Immature natural killer cell (primary cell): Measurements from ENCODE around the gene PDE6A. TPM values are rescaled to one million over a fixed set of nuclear protein-coding genes. Genes with fewer than 3 reads are reported as not detected.

Source experiments
- DNase-seq, 3 donors: peaks; one replicate each; pipeline ENCODE4 v3.0.0; 2022; ENCODE audit warnings: mixed read lengths in 1 of 3
- H3K27ac Mint-ChIP-seq, 6 donors: one replicate each; pipeline ENCODE4 v1.8.0; 2020; ENCODE audit warnings: mixed read lengths in 6 of 6, mild to moderate bottlenecking in 5 of 6, inconsistent platforms in 4 of 6, moderate library complexity in 3 of 6
- H3K27me3 Mint-ChIP-seq, 3 donors: one replicate each; pipeline ENCODE4 v1.8.0; 2020 to 2021; ENCODE audit warnings: low read depth in 3 of 3, mild to moderate bottlenecking in 3 of 3, mixed read lengths in 3 of 3, moderate library complexity in 3 of 3, inconsistent platforms in 1 of 3
- H3K36me3 Mint-ChIP-seq, 3 donors: one replicate each; pipeline ENCODE4 v1.8.0; 2020; ENCODE audit warnings: mixed read lengths in 3 of 3, inconsistent platforms in 2 of 3, mild to moderate bottlenecking in 2 of 3
- H3K4me1 Mint-ChIP-seq, 2 donors: one replicate each; pipeline ENCODE4 v1.8.0; 2020; ENCODE audit warnings: inconsistent platforms in 2 of 2, mild to moderate bottlenecking in 2 of 2, mixed read lengths in 2 of 2, moderate library complexity in 1 of 2
- H3K4me3 Mint-ChIP-seq, 5 donors: one replicate each; pipeline ENCODE4 v1.8.0; 2020; ENCODE audit warnings: mild to moderate bottlenecking in 5 of 5, mixed read lengths in 5 of 5, inconsistent platforms in 3 of 5, moderate library complexity in 3 of 5
- H3K9me3 Mint-ChIP-seq, 6 donors: one replicate each; pipeline ENCODE4 v1.8.0; 2020; ENCODE audit warnings: mild to moderate bottlenecking in 6 of 6, mixed read lengths in 6 of 6, inconsistent platforms in 4 of 6, moderate library complexity in 3 of 6
- polyA plus RNA-seq, 3 donors: library from polyadenylated mRNA; unstranded; fragments of 300-500 nt; fragmentation: Illumina TruSeq; gene quantifications; one replicate each; pipeline ENCODE4 v1.2.3, GENCODE V29; 2021

PDE6A gene
- polyA plus RNA-seq, 3 donors from 2014 or later, result not detected

DNA sequence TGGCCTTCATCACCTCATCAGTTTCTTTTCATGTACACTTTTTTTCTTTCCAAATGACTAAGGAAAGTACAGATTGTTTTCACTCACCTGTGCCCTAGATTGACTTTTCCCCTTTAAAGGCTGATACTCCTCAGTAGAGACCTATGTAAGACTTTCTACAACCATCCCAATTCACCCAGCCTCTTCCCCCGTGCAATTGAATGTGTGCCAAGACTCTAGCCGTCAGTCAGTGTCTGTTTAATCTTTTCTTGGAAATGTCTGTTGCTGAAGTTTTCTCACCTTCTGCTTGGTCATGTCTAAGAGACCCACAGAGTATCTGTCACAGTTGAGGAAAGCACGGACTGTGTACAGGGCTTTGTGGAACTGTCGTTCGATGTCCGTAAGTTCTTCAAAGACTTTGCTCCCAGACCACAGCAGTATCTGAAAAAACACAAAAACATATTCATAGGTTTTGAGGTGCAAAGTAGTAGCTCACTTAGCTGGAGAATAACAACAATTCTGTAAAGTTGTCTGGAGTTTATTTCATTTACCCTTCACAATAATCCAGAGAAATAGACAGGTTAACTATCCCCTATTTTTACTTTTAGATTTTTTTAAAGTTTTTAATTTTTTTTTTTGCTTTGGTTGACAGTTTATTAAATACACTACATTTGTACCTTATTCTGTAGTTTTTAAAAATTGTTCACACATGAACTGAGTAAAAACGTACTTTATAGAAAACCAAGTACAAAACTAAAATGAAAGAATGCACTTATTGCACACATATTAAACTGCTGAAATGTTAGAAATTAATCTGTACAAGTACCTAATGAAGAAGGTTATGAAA is 13.6 kb downstream of the PDE6A start:
- peaks cover 2 to 14% (median 6%) of the 10 kb centered on the region in 3 donors for H3K27me3 Mint-ChIP-seq
- H3K9me3 Mint-ChIP-seq, result no peaks in the 10 kb centered on the region
- no peak overlapping the region for H3K4me3 Mint-ChIP-seq
- H3K36me3 Mint-ChIP-seq, result no peaks in the 10 kb centered on the region
- H3K4me1 Mint-ChIP-seq, result no peaks in the 10 kb centered on the region
- no peak for DNase-seq
- no peak overlapping the region for H3K27ac Mint-ChIP-seq

- Mint-ChIP-seq H3K36me3 (no peaks in the 10 kb centered on the region), H3K27me3 (peaks cover 2 to 13% (median 4%) of the 10 kb centered on the region in 3 donors), H3K27ac (no peak overlapping the region), H3K4me3 (no peak overlapping the region), H3K4me1 (no peaks in the 10 kb centered on the region), H3K9me3 (no peaks in the 10 kb centered on the region)
- DNase-seq, result no peak
Observed at GRCh38 chr5:149930043-149930748, 14.4 kb downstream of the PDE6A start.

- Mint-ChIP-seq H3K9me3 (no peaks in the 10 kb centered on the region), H3K4me1 (no peaks in the 10 kb centered on the region), H3K27ac (no peak overlapping the region), H3K36me3 (no peaks in the 10 kb centered on the region), H3K27me3 (peaks cover 2 to 8% (median 2%) of the 10 kb centered on the region in 3 donors), H3K4me3 (no peak overlapping the region)
- no peak for DNase-seq
Observed at GRCh38 chr5:149924486-149924885, 20.1 kb downstream of the PDE6A start.

DNA sequence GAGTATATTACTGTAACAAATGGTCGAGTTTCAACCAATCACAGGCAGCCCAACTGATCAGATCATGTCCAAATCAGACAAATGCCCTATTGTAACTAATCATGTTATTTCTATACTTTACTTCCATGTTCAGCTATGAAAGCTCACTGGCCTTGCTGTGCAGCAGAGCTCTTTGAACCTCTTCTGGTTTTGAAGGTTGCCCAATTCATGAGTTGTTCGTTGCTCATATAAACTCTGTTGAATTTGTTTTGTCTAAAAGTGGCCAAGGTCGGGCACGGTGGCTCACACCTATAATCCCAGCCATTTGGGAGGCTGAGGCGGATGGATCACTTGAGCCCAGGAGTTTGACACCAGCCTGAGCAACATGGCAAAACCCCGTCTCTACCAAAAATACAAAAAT is 21.6 kb downstream of the PDE6A start:
- Mint-ChIP-seq H3K27me3 (peaks cover 2 to 7% (median 2%) of the 10 kb centered on the region in 3 donors), H3K4me1 (no peaks in the 10 kb centered on the region), H3K36me3 (no peaks in the 10 kb centered on the region), H3K4me3 (no peak overlapping the region), H3K9me3 (no peaks in the 10 kb centered on the region), H3K27ac (no peak overlapping the region)
- no peak for DNase-seq

GRCh38 chr5:149921597-149921996 is 23.0 kb downstream of the PDE6A start:
- Mint-ChIP-seq H3K27ac (no peak overlapping the region), H3K4me3 (no peak overlapping the region), H3K4me1 (no peaks in the 10 kb centered on the region), H3K36me3 (no peaks in the 10 kb centered on the region), H3K27me3 (peaks cover 0 to 8% (median 2%) of the 10 kb centered on the region in 3 donors), H3K9me3 (no peaks in the 10 kb centered on the region)
- no peak for DNase-seq

GRCh38 chr5:149917073-149917676 is 27.4 kb downstream of the PDE6A start:
- Mint-ChIP-seq H3K4me1 (no peaks in the 10 kb centered on the region), H3K4me3 (no peak overlapping the region), H3K27me3 (peaks cover 0 to 8% (median 3%) of the 10 kb centered on the region in 3 donors), H3K27ac (no peak overlapping the region), H3K36me3 (no peaks in the 10 kb centered on the region), H3K9me3 (peaks cover 0 to 1% (median 0%) of the 10 kb centered on the region in 6 donors)
- no peak for DNase-seq

- H3K4me1 Mint-ChIP-seq, result no peaks in the 10 kb centered on the region
- H3K36me3 Mint-ChIP-seq, result no peaks in the 10 kb centered on the region
- no peak for DNase-seq
- H3K27me3 Mint-ChIP-seq, result peaks cover 0 to 8% (median 2%) of the 10 kb centered on the region in 3 donors
- no peak overlapping the region for H3K4me3 Mint-ChIP-seq
- peaks cover 0 to 1% (median 0%) of the 10 kb centered on the region in 6 donors for H3K9me3 Mint-ChIP-seq
- H3K27ac Mint-ChIP-seq, result no peak overlapping the region
Observed at GRCh38 chr5:149916334-149917072, 28.1 kb downstream of the PDE6A start.

DNA sequence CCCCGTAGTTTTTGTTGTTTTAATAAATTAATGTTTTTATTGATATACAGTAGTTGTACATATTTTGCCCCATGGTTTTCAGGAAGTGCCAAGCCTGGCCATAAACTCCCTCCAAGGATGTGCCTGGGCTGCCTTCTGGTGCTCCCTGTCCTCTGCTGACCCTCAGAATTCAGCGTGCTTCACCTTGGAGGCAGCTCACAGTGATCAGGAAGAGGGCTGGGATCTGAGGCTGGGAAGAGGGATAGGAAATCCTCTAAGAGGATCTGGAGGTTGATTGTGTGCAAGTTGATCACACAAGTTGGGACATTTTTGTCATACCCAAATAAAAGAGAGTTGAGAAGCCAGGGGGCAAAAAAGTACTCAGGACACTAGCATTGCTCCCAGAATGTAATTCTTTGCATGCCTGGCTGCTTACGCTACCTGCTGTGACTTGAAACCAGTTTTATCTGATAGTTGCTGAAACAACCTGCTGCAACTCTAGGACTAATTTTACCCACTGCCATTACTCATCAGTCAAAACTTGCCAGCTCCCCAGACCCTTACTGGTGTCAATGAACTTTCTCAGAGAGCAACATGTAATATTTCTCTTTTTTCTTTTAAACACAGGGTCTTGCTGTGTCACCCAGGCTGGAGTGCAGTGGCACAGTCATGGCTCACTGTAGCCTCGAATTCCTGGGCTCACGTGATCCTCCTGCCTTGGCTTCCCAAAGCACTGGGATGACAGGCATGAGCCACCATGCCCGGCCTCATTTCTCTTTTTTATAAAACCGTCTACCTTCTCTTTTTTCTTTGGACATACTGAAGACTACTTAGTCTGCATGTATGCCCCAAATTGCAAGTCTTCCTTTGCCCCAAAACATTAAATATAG is 29.0 kb downstream of the PDE6A start:
- no peak for DNase-seq
- no peak overlapping the region for H3K27ac Mint-ChIP-seq
- no peaks in the 10 kb centered on the region for H3K4me1 Mint-ChIP-seq
- H3K27me3 Mint-ChIP-seq, result peaks cover 0 to 6% (median 1%) of the 10 kb centered on the region in 3 donors
- no peak overlapping the region for H3K4me3 Mint-ChIP-seq
- H3K36me3 Mint-ChIP-seq, result no peaks in the 10 kb centered on the region
- H3K9me3 Mint-ChIP-seq, result peaks cover 0 to 1% (median 0%) of the 10 kb centered on the region in 6 donors

- Mint-ChIP-seq H3K9me3 (peaks cover 0 to 1% (median 0%) of the 10 kb centered on the region in 6 donors), H3K36me3 (no peaks in the 10 kb centered on the region), H3K27me3 (peaks cover 0 to 2% (median 1%) of the 10 kb centered on the region in 3 donors), H3K27ac (no peak overlapping the region), H3K4me3 (no peak overlapping the region), H3K4me1 (no peaks in the 10 kb centered on the region)
- DNase-seq, result no peak
Observed at GRCh38 chr5:149913436-149914419, 30.9 kb downstream of the PDE6A start.

GRCh38 chr5:149912226-149912871 is 32.2 kb downstream of the PDE6A start:
- DNase-seq, result no peak
- no peaks in the 10 kb centered on the region for H3K4me1 Mint-ChIP-seq
- H3K4me3 Mint-ChIP-seq, result no peak overlapping the region
- H3K27ac Mint-ChIP-seq, result no peak overlapping the region
- H3K9me3 Mint-ChIP-seq, result peaks cover 0 to 1% (median 0%) of the 10 kb centered on the region in 6 donors
- no peaks in the 10 kb centered on the region for H3K36me3 Mint-ChIP-seq
- peaks cover 0 to 6% (median 0%) of the 10 kb centered on the region in 3 donors for H3K27me3 Mint-ChIP-seq

DNA sequence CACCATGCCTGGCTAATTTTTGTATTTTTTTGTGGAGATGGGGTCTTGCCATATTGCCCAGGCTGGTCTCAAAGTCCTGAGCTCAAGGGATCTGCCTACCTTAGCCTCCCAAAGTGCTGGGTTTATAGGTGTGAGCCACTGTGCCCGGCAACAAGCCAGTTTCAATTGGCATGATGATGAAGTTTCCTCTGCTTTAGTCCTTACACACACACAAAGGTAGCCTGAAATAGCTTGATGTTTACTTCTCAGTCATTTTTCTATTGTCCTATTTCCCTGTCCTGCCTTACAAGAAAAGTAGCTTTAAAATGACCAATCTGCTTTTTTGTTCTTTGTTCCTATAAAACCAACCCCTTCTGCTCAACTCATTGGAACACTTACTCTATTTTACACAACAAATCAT is 33.6 kb downstream of the PDE6A start:
- Mint-ChIP-seq H3K4me1 (no peaks in the 10 kb centered on the region), H3K9me3 (peaks cover 0 to 1% (median 0%) of the 10 kb centered on the region in 6 donors), H3K4me3 (no peak overlapping the region), H3K36me3 (no peaks in the 10 kb centered on the region), H3K27ac (no peak overlapping the region), H3K27me3 (peaks cover 0 to 9% (median 0%) of the 10 kb centered on the region in 3 donors)
- no peak for DNase-seq
